GM19372 (cell line): ENCODE data around the gene POLR1C.
"Not testable (repeated sequence)": the region's sequence is repeated elsewhere in the genome, so short reads cannot be mapped to it uniquely, and the experiment has no call there.

ENCODE experiments used
- ATAC-seq: cut with Tn5 transposase; IDR thresholded peaks from one replicate; pipeline ENCODE4 v1.9.1; 2021; ENCODE audit warnings: mild to moderate bottlenecking, low read depth, moderate library complexity; ENCODE audit not compliant: unreplicated experiment

Gene POLR1C

DNA sequence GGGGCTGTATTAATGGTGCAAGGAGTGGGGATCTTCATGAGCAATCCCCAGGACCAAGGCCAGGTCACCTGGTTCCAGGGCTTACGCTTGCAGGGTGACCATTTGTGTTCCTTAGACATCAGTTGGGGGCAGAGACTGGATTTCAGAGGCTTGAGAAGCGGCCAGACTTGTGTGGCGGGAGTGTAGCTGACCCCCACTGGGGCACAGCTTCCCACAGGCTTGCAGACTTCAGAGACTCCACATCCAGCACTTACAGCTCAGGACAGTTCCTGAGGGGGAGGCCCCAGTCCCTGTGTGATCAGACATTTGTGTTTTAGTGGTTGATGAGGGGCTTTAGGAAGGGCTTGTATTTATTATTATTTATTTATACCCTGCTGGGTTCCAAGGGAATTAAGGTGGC lies 24.2 kb upstream of the POLR1C start:
- ATAC-seq = no peak

DNA sequence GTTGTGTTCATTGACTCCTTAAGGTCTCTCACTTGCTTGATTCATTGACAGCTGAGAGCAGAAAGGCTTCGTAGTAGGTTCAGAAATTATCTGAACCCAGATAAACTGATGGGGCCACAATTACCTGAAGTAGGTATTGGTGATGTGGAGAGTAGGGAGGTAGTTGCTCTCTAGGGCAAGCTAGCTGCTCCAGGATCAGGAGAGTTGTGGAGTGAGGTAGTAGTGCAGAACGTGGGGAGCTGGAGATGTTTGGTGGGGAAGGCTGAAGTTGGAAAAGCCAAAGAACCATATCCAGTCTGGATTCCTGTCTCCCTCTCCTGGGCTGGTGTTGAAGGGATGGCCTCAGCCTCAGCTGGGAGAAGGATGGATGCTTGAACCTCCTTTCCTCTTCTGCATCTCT lies 23.7 kb upstream of the POLR1C start:
- no peak for ATAC-seq

DNA sequence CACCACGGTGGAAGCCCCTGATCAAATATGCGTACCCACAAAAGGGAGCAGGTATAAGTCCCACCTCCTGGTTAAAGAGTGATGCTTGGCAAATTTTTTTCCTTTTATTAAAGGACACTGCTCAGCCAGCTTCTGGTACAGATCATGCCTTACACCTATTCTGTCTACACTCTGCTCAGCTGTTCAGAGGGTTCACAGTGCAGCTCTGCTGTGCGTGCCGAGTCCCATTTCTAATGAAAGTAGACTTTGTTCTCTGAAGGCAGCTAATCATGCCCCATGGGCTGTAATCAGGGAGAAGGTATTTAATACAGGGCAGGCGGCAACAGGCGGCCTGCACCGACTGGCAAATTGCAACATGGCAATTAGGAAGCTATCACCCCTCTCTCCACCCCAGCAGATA lies 23.1 kb upstream of the POLR1C start:
- no peak for ATAC-seq

DNA sequence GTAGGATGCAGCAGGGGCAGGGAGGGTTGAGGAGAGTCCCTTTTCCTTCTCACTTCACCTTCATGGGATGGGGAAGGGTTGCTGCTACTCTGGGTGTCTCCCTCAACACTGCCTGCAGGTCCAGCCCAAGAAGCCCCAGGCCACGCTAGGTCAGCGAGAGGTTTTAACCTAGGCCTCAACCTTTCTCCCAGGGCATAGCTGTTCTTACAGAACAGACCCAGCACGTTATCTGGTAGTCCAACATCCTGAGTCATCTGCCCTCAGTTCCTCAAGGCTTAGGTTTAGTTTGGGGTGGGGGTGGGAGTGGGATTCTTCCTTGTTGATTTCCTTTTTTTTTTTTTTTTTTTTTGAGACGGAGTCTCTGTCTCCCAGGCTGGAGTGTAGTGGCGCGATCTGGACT lies 22.6 kb upstream of the POLR1C start:
- no peak for ATAC-seq

DNA sequence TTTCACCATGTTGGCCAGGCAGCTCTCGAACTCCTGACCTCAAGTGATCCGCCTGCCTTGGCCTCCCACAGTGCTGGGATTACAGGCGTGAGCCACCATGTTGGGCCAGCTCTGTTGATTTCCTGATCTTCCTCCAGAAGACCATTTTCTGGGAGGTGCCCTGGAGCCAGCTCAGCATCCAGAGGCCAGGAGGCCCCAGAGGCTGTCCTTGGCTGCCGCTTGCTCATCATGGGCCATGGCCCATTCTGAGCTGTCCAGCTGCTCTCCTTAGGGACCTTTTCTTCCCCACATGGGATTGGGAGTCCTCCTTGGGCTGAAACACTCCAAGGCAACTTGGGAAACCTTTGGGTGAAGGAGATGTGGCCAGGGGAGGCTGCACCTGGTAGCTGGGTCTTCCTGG lies 22.1 kb upstream of the POLR1C start:
- no peak for ATAC-seq

DNA sequence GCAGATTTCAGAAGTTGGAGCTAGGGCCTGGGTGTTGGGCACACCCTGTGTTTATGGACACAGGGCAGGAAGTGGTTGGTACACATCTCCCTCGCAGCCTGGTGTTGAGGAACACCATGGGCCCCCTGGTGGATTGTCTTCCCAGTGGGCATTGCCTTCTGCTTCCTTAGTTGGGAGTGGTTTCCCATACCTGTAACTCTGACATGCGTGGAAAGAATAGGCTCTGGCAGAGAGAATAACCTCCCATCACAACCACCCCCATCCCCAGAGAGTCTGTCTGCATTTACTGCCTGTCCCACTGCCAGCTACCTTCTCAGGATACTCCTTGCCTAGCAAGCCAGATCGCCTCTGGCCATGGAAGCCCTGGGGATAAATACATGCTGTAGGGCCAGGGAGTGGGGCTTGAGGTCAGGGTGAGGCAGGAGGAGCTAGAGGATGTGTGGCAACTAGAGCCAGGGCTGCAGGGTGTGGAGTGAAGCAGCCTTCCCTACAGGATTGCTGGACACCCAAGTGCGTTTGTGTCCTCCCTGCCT lies 21.4 kb upstream of the POLR1C start:
- ATAC-seq = no peak

DNA sequence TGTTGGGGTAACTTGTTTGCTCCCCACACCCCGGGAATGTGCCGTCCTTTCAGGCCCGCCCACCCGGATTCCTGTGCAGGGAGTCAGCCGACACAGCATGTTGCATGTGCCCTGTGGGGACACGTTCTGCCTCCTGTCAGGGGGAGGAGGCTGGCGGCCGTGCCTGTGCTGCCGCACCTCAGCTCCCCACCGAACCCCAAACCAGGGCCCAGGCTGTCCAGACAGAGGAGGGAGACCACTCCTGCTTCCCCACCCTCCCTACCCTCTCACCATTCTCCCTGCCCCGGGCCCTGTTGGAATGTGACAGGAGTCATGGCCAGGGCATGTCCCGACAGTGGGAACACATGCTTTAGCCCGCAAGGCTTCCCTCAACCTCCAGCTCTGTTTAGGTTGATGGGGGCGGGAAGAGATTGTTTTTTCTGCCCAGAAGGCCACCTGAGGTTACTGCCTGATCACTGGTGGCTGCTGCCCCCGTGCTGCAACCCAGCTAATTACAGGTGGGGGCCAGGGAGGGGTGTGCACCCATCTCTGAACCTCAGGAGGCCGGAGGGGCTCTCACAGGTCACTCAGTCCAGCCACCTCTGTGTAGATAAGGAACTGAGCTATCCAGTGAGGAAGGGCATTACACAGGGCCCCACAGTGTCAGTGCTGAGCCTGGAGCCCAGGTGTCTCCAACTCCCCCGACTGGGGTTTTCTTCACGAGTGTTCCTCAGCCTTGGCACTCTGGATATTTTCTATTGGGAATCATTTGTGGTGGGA lies 20.3 kb upstream of the POLR1C start:
- no peak for ATAC-seq

DNA sequence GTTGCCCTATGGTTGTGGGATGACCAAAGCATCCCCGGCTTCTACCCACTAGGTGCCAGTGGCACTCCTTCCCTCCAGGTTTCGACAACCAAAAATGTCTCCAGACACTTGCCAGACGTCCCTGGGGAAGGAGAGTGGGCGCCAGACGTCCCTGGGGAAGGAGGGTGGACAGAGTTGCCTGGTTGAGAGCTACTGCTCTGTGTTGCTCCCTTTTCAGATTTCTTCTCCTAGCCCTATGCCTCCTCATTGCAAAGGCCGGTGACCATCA lies 19.8 kb upstream of the POLR1C start:
- ATAC-seq = no peak

DNA sequence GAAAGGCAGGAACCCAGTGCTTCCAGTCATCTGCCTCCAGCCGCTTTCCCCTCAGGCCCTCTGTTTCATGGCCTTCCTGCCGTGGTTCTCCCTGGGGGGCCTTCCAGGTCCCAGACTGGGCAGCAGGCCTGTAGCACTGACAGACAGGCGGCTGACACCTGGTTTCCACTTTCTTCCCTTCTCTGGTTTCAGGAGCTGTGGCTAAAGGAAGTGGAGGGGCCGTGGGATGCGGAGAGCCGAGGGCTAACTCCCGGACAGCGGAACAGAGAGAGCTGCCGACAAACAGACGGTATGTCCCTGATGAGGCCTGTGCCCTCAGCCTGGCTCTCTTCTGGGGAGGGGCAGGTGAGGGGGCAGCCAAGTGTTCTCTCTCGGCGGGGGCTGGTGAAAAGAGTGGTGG lies 19.2 kb upstream of the POLR1C start:
- ATAC-seq = no peak

DNA sequence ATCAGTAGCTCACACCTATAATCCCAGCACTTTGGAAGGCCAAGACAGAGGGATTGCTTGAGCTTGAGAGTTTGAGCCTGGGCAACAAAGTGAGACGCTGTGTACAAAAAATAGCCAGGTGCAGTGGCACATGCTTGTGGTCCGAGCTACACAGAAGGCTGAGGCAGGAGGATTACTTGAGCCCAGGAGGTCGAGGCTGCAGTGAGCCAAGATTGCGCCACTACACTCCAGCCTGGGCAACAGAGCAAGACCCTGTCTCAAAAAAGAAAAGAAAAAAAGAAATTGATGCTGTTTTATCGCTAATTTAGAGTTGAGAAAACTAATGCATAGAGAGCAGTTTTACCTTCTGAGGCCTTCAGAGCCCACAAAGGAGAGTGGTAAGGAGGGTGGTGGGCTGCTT lies 18.6 kb upstream of the POLR1C start:
- ATAC-seq = not testable (repeated sequence)

DNA sequence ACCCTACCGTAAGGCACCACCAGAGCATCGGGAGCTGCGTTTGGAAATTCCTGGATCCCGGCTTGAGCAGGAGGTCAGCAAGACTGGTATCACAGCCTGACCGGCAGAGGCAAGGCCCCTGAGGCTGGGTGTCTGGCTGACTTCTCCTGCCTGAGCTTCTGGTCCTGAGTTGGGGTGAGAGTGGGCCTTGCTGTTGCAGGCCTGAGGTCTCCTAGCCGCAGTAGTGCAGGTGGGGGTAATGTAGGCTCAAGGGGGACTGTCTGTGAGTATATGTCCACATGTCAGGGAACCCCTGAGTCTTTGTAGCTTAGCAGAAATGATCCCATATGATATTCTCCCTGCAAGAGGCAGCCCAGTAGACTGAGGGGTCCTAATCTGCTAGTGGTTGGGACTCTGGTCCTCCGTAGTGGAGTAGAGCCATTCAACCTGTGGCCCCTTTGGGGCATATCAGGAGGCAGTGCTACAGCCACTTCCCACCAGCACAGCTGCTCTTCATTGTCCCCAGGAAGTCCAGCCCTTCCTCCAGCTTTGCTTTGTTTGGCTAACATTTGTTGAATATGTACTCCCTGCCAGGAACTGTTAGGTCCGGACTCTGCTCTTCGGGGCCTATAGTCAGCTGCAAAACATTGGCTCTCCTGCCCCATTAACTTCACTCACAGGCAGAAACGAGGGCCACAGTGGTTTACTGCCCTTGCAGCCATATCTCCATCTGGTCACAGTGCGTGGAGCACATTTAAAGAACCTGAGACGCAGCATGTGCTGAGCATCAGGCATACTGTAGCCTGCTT lies 17.7 kb upstream of the POLR1C start:
- no peak for ATAC-seq

DNA sequence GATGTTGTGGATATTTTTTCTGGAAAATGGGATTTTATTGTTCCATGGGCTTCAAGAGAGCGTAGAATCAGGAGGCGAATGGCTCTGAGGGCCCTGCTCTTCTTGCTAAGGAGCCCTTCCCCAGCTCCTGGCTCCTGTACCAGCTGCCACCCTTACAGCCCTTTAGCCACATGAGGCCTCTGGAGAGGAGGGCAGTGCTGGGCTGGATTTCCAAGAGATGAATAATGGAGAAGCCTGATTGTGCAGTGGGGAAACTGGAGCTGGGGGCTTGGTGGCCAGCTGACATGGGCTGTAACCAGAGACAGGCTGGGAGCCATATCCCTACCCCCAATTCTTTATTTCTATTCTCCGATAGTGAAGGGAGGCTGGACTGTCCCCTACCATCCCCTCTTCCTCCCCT lies 16.0 kb upstream of the POLR1C start:
- no peak for ATAC-seq

DNA sequence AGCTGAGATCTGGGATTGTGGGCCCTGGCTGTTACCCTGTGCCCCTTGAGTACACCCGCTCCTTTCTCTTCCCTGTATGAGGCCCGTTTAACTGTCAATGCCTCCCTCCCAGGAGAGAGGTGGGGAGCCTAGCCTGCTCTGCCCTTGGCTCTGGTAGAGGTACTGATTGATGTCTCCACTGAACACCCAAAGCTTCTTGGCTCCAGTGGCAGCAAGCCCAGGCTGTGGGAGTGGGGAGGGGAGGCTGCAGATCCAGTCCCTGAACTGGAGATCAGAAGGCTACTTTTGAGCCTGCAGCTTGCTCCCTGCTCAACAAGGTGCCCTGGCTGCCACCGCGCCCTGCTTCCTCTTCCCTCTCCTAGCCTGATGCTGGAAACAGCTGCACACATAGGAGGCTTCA lies 14.2 kb upstream of the POLR1C start:
- no peak for ATAC-seq

DNA sequence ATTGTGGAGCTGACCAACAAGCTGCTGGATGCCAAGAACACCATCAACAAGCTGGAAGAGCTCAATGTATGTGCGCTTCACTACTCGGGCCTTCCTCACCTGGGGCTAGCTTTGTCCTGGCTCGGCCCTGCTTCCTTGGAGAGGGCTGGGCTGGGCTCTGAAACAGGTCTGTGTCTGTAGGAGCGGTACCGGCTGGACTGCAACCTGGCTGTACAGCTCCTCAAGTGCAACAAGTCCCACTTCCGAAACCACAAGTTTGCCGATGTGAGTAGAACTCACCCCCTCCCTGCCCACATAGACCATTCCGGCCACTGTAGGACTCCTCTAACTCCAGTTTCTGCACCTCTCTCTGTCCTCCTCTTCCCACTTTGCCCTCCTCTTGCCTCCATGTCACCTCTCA lies 13.4 kb upstream of the POLR1C start:
- no peak for ATAC-seq

DNA sequence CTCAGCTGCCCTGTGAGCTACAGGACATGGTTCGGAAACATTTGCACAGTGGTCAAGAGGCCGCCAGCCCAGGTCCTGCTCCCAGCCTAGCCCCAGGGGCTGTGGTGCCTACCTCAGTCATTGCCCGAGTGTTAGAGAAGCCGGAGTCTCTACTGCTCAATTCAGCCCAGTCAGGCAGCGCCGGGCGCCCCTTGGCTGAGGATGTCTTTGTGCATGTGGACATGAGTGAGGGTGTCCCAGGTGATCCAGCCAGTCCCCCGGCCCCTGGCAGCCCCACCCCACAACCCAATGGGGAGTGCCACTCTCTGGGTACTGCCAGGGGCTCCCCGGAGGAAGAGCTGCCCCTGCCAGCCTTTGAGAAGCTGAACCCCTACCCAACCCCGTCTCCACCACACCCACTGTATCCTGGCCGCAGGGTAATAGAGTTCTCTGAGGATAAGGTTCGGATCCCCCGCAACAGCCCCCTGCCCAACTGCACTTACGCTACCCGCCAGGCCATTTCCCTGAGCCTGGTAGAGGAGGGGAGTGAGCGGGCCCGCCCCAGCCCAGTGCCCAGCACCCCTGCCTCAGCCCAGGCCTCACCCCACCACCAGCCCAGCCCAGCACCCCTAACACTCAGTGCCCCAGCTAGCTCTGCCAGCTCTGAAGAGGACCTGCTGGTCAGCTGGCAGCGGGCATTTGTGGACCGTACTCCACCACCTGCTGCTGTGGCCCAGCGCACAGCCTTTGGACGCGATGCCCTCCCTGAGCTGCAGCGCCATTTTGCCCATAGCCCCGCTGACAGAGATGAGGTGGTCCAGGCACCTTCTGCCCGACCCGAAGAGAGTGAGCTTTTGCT lies 11.9 kb upstream of the POLR1C start:
- ATAC-seq = no peak

DNA sequence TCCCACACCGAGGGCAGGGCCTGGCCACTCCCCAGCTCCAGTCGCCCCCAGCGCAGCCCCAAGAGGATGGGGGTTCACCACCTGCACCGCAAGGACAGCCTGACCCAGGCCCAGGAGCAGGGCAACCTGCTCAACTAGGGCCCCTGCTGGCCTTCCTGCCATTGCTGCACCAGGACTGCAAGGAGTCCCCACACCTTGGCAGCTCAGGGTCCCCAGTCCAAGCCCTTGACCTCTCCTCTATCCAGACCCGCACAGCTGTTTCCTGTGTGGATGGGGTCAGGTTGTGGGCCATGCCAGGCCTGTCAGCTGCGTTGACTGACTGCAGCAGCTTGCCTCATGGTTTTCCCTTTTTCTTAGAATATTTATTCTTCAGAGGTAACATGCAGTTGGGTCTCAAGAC lies 11.2 kb upstream of the POLR1C start:
- ATAC-seq = no peak

DNA sequence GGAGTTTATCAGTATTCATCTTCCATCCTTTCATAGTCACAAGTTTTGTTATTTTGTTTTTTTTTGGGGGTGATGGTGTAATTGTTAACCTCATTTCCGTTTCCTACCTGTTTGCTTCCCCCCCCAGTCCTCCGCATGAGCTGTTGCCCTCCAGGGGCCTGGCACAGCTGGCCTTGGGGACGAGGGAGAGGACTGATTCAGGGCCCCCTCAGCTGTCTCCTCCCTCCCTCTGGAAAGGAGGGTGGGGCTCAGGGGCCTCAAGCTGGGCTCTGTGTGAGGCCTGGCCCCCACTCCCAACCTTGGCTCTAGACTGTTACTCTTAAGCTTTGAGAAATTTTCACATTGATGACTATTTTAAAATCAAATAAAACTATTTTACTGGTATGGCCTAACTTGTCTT lies 10.7 kb upstream of the POLR1C start:
- ATAC-seq = no peak

DNA sequence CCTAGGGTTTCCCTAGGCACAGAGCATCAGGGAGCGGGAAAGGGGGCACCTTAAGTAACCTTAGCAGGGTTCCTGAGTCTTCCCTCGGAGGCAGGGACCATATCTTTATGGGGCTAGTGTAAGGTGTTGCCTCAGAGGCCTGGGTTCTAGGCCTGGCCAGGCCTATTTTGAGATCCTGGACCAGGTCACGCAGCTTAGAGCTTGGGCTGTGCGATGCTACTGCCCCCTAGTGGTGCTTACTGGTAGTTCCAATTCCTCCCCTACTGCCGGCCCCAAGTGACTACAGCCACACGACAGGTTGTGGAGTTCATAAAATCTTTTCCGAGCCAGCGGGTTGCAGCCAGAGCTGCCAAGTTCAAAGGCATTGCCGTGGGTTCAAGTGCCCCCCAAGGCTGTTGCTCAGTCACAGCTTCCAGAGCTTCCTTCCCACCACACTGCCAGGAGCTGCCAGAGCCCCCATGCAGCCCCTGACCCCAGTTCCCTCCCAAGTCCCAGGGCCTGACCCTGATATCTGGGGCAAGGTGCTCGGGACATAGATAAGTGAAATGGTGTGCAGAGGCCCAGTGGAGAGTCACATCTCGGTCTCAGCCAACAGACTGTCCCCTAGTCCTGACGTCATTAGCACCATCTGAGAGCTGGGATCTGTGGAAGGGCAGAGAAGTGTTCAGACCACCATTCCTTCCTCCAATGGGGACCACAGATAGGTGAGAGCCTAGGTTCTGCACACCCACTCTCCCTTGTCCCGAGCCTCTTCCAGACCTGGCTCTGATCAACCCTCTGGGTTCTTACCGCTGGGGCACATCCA lies 10.0 kb upstream of the POLR1C start:
- ATAC-seq = no peak

DNA sequence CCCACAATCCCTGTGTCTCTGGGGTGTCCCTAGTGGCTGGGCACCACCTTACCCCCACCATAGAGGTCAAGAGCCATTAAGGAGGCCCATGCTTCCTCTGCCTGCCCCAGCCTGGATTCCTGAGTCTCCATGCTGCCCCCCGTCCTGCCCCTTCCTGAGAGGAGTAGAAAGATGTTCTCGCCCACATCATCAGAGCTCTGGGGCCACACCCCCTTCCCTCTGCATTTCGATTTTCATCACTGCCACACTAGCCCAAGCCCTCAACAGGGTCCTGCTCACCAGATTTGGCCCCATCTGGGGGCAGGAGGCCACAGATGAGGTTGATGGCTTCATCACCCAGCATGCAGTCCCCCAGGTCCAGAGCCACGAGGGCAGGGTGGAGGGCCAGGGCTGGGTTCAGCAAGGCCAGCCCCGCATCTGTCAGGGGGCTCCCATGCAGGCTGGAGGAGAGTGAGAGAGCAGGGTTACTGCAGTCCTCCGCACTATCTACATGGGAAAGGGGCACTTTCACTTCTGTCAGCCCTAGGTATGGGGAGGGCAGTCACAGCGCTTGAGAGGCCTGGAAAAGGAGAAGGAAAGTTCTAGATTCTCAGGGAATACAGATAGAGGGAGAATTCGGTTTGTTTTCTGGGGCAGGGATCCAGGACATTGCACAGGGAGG lies 8.3 kb upstream of the POLR1C start:
- ATAC-seq = no peak
